Measurements from ENCODE around the gene MCEMP1.

Gene MCEMP1

DNA sequence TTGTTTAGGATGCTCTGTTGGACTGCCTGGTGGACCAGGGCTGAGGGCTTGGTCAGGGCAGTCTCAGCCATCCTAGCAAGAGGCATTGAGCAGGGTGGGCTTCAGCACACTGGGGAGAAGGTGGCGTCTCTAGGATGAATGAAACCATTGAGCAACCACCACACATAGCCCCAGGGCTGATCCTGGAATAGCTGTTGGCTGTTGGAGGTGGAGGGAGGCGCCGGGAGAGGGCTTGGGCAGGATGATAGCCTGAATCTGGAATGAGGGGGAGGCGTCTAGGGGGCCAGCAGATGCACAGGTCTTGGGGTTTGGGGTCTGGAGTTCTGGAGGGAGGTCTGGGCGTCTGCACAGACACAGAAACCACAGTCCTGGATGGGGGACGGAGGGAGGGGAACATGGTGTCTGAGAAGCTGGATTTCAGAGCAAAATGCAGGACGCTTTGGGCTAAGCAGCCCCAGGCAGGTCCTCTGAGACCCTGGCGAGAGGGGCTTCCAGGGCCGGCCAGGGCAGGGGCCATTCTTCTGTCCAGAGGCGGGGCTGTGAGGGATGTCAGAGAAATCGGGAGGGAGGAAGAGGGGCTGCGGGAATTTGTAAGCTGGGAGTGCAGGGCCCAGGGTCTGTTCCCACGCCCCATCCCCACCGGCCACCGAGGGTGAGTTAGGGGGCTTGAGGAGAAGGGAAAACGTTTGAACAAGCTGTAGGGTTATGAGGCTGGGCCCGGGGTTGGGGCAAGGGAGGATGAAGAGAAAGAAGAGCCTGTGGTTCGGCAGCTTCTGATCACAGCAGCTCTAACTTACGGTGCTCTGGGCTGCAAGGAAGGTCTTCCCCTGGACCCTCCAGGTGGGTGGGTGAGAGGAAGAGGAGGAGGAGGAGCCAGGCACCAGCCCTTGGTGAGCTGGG is 8.9 kb downstream of the MCEMP1 start:
- TF ChIP-seq POLR2A (IDR thresholded peaks at IDR 0.05; ENCODE audit: low read length) (no peak), GATA1 (IDR thresholded peaks at IDR 0.05; ENCODE audit: low read depth, low read length) (no peak)
- DNase-seq, result no peak

DNA sequence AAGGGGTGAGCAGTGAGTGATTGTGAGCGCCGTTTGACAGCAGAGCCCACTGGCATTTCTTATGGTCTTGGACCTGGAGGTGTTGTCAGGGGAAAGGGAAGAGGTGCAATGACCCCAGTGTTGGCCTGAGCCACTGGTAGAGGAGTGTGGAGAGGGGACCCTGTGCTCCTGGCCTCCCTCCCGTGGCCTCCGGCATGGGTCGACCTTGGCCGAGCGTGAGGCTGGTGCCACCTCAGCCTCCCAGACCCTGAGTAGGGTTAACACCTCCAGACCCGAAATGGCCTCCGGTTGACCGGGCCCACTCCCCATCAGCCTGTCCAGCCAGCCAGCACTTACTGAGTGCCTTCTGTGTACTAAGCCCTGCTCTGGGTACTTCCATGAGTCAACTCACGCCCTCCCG is 10.3 kb downstream of the MCEMP1 start:
- DNase-seq, result no peak
- TF ChIP-seq POLR2A (IDR thresholded peaks at IDR 0.05; ENCODE audit: low read length) (no peak), GATA1 (IDR thresholded peaks at IDR 0.05; ENCODE audit: low read depth, low read length) (no peak)

DNA sequence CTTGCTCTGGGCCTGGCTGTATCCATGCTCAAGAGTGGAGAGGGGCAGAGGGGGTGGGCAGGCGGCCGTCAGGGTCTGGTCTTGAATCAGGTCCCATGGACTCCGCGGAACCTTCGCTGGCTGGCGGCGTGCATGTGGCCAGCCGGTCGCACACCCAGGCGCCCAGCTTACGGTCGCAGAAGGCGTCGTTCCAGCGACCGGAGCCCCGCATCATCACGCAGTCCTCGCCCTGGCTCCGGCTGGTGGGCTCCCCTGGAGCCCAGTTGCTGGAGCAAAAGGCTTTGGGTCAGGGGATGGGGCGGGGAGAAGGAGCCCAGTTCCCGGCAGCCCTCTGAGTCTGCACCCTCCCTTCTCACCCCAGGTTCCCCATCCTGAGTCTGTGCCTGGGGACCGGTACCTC is 12.3 kb downstream of the MCEMP1 start:
- DNase-seq, result no peak
- TF ChIP-seq GATA1 (IDR thresholded peaks at IDR 0.05; ENCODE audit: low read depth, low read length), result no peak
- TF ChIP-seq POLR2A (IDR thresholded peaks at IDR 0.05; ENCODE audit: low read length), result no peak

DNA sequence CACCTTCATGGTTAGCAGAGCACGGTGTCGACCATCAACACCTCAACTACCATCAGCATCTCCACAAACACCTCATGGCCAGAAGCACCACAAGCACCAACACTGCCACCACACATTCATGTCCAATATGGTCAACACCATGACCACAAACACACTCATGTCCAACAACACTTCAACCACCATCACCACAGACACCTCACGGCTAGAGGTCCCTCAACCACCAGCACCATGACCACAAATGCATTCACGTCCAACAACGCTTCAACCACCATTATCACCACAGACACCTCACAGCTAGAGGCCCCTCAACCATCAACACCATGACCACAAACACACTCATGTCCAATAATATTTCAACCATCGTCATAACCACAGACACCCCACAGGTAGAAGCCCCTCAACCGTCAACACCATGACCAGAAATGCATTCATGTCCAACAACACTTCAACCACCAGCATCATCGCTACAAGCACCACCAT is 13.9 kb downstream of the MCEMP1 start:
- DNase-seq, result no peak

GRCh38 chr19:7691497-7691896 is 14.6 kb downstream of the MCEMP1 start:
- no peak for TF ChIP-seq GATA1 (IDR thresholded peaks at IDR 0.05; ENCODE audit: low read depth, low read length)
- TF ChIP-seq POLR2A (IDR thresholded peaks at IDR 0.05; ENCODE audit: low read length), result no peak

More for the DNA sequence above, 13.9 kb downstream of the MCEMP1 start:
- TF ChIP-seq POLR2A (IDR thresholded peaks at IDR 0.05; ENCODE audit: low read length), result no peak
- no peak for TF ChIP-seq GATA1 (IDR thresholded peaks at IDR 0.05; ENCODE audit: low read depth, low read length)

GRCh38 chr19:7692417-7693088 is 15.7 kb downstream of the MCEMP1 start:
- TF ChIP-seq POLR2A (IDR thresholded peaks at IDR 0.05; ENCODE audit: low read length) (no peak), GATA1 (IDR thresholded peaks at IDR 0.05; ENCODE audit: low read depth, low read length) (no peak)
- no peak for DNase-seq

More at GRCh38 chr19:7691497-7691896, 14.6 kb downstream of the MCEMP1 start:
- DNase-seq, result no peak

GRCh38 chr19:7694499-7694898 is 17.6 kb downstream of the MCEMP1 start:
- no peak for DNase-seq
- TF ChIP-seq GATA1 (IDR thresholded peaks at IDR 0.05; ENCODE audit: low read depth, low read length), result no peak
- no peak for TF ChIP-seq POLR2A (IDR thresholded peaks at IDR 0.05; ENCODE audit: low read length)

DNA sequence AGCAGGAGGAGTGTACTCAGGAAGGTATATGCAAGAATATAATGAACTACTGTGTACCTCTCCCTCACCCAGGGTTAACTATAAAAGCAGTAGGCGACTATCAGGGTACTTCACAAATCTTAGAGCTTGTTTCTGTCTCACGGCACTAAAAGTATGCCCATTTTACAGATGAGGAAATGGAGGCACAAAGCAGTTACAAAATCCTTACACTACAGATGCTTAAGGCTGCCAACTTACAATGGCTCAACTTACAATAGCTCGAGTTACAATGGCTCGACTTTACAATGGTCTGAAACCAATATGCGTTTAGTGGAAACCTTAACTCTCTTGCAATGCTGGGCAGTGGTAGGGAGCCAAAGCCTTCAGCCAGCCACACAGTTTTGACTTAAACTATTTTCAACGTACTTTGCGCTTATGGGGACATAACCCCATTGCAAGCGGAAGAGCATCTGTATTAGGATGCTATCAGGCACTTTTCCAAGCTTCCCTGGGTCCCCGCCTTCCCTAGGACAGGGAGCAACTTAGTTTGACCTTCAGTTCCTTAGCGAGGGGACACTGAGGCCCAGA is 20.9 kb downstream of the MCEMP1 start:
- no peak for DNase-seq
- no peak for TF ChIP-seq POLR2A (IDR thresholded peaks at IDR 0.05; ENCODE audit: low read length)
- TF ChIP-seq GATA1 (IDR thresholded peaks at IDR 0.05; ENCODE audit: low read depth, low read length), result no peak

- DNase-seq, result no peak
- no peak for TF ChIP-seq GATA1 (IDR thresholded peaks at IDR 0.05; ENCODE audit: low read depth, low read length)
- no peak for TF ChIP-seq POLR2A (IDR thresholded peaks at IDR 0.05; ENCODE audit: low read length)
Measured at GRCh38 chr19:7698583-7698982, 21.7 kb downstream of the MCEMP1 start.

- no peak for DNase-seq
- TF ChIP-seq GATA1 (IDR thresholded peaks at IDR 0.05; ENCODE audit: low read depth, low read length) (no peak), POLR2A (IDR thresholded peaks at IDR 0.05; ENCODE audit: low read length) (no peak)
Measured at GRCh38 chr19:7699003-7699402, 22.1 kb downstream of the MCEMP1 start.

GRCh38 chr19:7699417-7700401 is 22.8 kb downstream of the MCEMP1 start:
- TF ChIP-seq GATA1 (IDR thresholded peaks at IDR 0.05; ENCODE audit: low read depth, low read length), result no peak
- no peak for TF ChIP-seq POLR2A (IDR thresholded peaks at IDR 0.05; ENCODE audit: low read length)
- peak; percentile 58 to 74 for DNase-seq

DNA sequence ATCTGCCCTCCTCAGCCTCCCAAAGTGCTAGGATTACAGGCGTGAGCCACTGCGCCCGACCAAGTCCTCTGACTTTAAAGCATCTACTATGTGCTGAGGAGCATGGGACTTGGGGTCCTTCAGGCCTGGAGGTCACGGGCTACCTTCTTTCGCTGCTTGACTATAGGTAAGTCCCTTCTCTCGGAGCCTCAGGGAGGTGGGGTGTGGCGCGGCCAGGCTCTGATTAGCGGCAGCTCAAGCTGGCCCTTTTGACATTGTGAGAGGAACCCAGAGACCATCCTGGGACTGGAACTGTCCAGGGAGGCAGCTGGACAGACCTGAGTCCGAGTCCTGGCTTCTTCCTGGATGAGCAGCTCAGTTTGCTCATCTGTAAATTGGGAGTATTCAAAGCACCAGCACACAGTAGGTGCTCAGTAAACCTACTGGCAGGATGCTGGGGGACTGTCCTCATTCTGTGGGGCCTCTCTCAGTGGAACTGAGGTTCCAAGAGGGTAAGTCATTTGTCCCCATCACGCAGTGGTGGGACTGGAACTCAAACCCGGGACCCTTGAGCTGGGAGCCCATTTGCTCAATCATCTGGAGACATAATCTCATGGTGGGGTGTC is 24.3 kb downstream of the MCEMP1 start:
- DNase-seq, result no peak
- TF ChIP-seq POLR2A (IDR thresholded peaks at IDR 0.05; ENCODE audit: low read length) (no peak), GATA1 (IDR thresholded peaks at IDR 0.05; ENCODE audit: low read depth, low read length) (no peak)

Data from erythroblast (primary cell).